Neuron (in vitro differentiated cells): ENCODE data around the gene AVPR2.

Experiments used
- H2AFZ ChIP-seq: one replicate; pipeline ENCODE4 v1.6.1; 2013; ENCODE audit warnings: low read depth, mild to moderate bottlenecking, inconsistent platforms, low read length, moderate library complexity
- H3K27me3 ChIP-seq: one replicate; pipeline ENCODE4 v1.6.1; 2013; ENCODE audit warnings: low read length; ENCODE audit not compliant: insufficient read depth
- H3K36me3 ChIP-seq: one replicate; pipeline ENCODE4 v1.6.1; 2013; ENCODE audit warnings: low read length; ENCODE audit not compliant: insufficient read depth
- H3K4me1 ChIP-seq: one replicate; pipeline ENCODE4 v1.6.1; 2013; ENCODE audit warnings: low read length; ENCODE audit not compliant: insufficient read depth
- H3K4me3 ChIP-seq: 2 replicates; pipeline ENCODE4 v1.5.1; 2013; ENCODE audit warnings: mild to moderate bottlenecking, low read length, moderate library complexity
- H3K9me3 ChIP-seq: one replicate; pipeline ENCODE4 v1.6.1; 2013; ENCODE audit warnings: low read length

The AVPR2 gene

DNA sequence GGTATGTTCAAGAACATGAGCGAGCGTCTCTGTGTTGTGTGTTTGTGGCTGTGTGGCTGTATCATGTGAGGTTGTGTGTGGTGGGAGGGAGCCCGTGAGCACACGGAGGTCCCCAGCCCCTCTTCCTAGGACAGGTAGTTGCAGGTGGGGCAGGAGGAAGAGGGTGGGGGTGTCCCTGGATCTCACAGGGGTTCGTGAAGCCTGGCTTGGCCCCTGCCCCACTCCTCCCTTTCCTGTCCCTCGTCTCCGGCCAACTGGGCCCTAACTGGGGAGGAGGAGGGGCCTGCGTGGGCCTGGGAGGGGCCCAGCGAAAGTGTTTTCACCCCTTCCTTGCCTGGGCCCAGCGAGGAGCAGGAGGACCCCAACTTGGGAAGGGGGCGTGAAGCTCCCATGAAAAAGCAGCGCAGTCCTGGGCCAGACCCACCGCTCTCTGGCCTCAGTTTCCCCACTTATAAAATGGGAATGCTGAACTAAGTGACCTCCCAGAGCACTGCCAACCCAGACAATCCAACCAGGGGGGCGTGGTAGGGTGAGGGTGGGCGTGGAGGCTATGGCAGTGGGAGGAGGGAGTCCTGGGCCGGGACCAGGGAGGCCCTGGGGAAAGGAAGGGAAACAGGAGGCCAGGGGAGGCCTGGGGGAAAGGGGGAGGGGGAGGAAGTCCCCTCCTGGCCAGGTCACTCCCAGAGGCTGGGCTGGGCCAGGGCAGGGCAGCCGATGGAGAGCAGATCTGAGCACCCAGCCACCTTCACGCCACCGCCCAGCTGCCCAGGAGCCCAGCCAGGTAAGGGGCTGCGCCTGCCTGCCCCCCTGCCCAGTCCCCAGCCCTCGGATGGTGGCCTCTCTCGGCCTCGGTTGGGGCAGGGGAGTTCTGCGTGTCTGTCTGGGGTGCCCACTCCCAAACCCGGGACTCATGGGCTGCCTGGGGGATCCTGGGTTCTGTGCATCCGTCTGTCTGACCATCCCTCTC, at the start of gene AVPR2:
Gene AVPR2, plus strand, starts transcription at position 683 of the 967 bp plus-strand sequence. CDS start 473 bp downstream, outside the sequence.
- Histone ChIP-seq H3K36me3 (no peaks in the 10 kb centered on the region), H3K27me3 (peaks cover 29% of the 10 kb centered on the region), H3K4me1 (peaks cover 11% of the 10 kb centered on the region), H2AFZ (no peak within 1 kb of the TSS), H3K4me3 (no peak within 1 kb of the TSS), H3K9me3 (no peaks in the 10 kb centered on the region)

DNA sequence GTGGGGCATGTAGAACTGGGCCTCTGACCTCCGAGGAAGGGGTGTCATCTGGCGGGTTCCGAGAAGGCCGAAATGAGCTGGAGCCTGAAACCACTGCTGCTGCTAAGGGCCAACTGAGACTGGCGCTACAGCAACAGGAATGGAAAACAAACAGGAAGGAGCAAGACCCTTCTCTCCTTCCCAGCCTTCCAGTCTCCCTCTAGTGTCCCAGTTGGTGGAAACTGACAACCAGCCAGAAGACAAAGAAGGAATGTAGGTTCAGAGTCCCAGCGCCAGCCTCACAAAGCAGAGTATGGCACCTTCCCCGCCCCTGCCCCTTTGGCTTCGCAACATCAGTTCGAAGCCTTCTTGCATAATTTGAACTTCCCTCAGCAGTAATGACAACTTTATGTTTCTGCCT, 49.8 kb upstream of the AVPR2 start:
- Histone ChIP-seq H3K4me1 (no peaks in the 10 kb centered on the region), H3K9me3 (no peaks in the 10 kb centered on the region), H3K4me3 (no peak overlapping the region), H3K36me3 (no peaks in the 10 kb centered on the region), H3K27me3 (peaks cover 8% of the 10 kb centered on the region), H2AFZ (no peak overlapping the region)

DNA sequence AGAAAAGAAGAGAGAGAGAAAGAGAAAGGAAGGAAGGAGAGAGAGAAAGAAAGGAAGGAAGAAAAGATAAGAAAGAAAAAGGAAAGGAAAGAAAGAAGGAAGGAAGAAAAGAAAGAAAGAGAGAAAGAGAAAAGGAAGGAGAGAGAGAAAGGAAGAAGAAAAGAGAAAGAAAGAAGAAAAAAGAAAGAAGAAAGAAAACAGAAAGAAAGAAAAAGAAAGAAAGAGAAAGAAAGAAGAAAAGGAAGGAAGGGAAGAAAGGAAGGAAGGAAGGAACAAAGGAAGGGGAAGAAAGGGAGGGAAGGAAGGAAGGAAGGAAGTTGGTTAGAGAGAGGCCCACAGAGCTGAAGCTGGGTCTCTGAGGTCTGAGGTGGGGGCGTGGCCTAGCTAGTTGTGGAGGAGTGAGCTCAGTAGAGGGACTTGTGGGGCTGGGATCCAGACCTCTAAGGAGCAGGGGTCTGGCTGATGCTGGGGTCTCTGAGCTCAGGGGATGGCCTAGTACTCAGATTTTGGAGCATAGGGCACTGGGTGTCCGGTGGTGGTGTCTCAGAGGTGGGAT, 47.0 kb upstream of the AVPR2 start:
- Histone ChIP-seq H3K36me3 (no peaks in the 10 kb centered on the region), H3K9me3 (no peaks in the 10 kb centered on the region), H3K27me3 (peaks cover 8% of the 10 kb centered on the region), H3K4me3 (no peak overlapping the region), H2AFZ (no peak overlapping the region), H3K4me1 (no peaks in the 10 kb centered on the region)

DNA sequence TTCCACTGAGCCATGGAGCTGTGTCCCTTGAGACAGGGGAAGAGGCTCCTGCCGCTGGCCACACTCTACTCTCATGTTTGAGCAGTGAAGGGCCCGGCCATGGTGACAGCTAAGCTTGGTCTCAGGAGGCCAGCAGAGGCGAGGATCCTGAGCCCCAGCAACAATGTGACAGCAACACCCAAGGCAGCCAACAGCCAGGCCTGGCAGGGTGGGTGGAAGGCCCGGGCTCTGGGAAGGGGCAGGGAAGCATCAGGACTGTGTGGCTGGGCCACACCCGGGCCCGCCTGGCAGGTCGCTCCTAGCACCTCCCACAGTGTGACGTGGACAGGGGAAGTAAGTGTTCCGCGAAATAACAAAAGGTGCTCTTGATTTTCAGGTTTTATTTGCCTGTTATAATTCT, 43.3 kb upstream of the AVPR2 start:
- no peaks in the 10 kb centered on the region for H3K4me1 ChIP-seq
- H3K9me3 ChIP-seq = no peaks in the 10 kb centered on the region
- no peak overlapping the region for H2AFZ ChIP-seq
- H3K27me3 ChIP-seq = peaks cover 17% of the 10 kb centered on the region
- no peak overlapping the region for H3K4me3 ChIP-seq
- H3K36me3 ChIP-seq = peaks cover 9% of the 10 kb centered on the region

DNA sequence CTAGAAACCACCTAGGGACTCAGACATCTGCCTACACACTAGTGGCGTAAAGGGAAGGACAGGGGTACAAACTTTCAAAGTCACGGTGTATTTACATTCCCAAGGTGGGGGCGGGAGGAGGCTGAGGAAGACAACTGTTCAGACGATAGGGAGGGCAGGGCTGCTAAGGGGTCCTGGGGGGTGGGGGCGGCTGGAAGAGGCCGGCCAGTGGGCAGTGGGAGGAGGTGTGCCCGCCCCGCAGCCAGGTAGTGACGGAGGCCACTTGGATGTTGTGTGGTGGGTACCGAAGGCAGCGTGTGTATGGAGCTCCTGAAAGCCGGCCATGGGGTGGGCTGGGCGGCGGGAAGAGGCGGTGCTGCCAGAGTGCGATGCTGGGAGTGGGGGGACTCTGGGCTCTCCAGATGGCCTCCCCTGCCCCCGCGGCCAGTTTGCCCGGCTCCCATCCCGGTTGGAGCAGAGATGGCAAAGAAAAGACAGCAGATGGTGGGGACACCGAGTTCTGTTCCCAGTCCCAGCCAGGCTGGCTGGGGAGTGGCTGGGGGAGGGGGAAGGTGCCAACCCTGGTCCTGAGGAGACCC, 42.7 kb upstream of the AVPR2 start:
- H3K4me3 ChIP-seq = no peak overlapping the region
- H3K4me1 ChIP-seq = no peaks in the 10 kb centered on the region
- H2AFZ ChIP-seq = no peak overlapping the region
- H3K36me3 ChIP-seq = peaks cover 13% of the 10 kb centered on the region
- no peaks in the 10 kb centered on the region for H3K9me3 ChIP-seq
- H3K27me3 ChIP-seq = peaks cover 17% of the 10 kb centered on the region

DNA sequence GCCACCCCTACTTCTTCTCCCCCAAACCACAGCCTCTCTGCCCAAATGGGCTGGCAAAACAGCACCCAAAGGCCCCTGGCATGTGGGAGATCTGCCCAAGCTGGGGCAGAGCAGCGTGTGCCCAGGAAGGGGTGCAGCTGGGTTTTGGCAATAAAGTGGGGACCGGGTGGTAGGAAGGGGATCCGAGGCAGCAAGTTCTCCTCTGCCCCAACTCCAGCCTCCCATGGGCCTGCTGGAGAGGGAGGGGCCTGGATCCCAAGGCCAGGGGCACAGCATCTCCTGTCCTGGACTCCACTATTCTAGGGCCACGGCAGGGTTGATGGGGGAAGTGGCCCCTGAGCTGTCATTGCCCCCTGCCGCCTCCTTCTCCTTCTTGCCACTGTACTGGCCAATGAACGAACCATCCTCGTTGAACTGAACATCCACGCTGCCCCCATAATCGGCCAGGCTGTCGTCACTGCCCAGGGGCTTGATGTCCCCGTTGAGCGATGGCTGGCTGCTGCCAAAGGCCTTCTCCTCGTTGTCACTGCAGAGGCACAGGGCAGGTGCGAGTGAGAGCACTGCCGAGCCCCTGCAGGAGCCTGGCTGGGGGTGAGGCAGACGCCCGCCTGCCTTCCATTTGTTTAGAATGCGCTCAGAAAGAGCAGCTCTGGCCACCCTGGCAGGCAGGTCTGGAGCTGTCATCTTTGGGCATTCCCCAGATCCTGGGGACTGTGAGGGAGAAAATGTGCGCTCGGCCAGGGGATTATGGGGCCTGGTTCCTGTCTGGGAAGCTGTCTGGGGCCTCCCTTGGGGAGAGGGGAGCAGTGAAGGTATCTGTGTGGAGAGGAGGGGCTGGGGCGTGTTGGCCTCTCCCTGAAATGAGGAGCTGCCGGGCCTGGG, 41.9 kb upstream of the AVPR2 start:
- Histone ChIP-seq H3K27me3 (peaks cover 17% of the 10 kb centered on the region), H3K9me3 (no peaks in the 10 kb centered on the region), H3K4me3 (no peak overlapping the region), H3K4me1 (no peaks in the 10 kb centered on the region), H3K36me3 (peaks cover 16% of the 10 kb centered on the region), H2AFZ (no peak overlapping the region)

DNA sequence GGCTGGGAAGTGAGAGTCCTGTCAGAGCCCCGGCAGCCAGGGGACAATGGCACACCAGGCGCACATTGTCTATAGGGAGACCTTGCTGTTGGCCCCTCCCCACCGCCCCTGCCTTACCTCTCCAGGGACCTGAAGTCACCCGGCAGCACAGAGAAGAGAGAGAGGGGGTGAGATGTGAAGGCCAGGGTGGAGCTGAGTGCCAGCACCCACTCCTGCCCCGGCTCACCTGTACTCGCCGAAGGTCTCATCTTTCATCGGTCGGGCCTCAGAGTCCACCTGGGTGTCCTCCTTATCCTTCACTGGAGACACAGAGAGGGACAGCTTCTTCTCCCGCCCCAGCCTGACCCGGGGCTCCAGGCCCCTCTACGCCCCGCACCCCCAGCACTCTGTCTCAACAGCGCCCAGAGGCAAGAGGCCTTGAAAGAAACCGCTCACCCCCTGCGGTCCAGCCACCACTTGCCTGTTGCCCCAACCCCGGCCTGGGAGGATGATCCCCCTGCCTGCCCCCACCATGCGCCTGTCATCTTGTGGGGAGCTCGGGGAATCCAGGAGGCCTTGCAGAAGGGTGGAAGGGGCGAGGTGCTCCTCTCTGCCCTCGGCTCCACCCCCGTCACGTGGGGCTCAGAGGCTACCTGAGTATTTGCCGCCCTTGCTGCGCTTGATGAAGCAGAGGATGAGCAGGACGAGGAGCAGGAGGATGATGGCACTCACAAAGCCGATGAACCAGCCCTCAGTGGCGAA, 41.1 kb upstream of the AVPR2 start:
- H2AFZ ChIP-seq = no peak overlapping the region
- no peaks in the 10 kb centered on the region for H3K9me3 ChIP-seq
- no peak overlapping the region for H3K4me3 ChIP-seq

DNA sequence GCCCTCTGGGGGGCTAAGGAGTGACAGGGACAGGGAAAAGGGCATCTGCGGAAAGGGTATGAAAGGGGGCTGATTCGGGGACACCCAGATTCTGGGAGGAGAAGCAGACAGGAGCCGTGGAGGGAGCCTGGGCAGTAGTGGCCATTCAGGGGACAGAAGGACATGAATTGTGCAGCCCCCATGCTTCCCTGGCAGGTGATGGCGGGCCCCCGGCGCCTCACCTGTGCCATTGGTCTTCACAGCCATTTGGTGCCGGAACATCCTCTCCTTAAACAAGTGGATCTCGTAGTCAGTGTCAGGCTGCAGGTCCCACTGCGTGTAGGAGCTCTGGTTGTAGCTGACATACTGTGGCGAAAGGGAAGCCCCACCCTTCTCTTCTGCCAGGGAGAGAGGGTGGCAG, 40.4 kb upstream of the AVPR2 start:
- Histone ChIP-seq H3K4me3 (no peak overlapping the region), H3K4me1 (no peaks in the 10 kb centered on the region), H2AFZ (no peak overlapping the region), H3K9me3 (no peaks in the 10 kb centered on the region), H3K27me3 (peaks cover 16% of the 10 kb centered on the region), H3K36me3 (peaks cover 19% of the 10 kb centered on the region)

More for the DNA sequence above, 41.1 kb upstream of the AVPR2 start:
- Histone ChIP-seq H3K4me1 (no peaks in the 10 kb centered on the region), H3K36me3 (peaks cover 19% of the 10 kb centered on the region), H3K27me3 (peaks cover 12% of the 10 kb centered on the region)

DNA sequence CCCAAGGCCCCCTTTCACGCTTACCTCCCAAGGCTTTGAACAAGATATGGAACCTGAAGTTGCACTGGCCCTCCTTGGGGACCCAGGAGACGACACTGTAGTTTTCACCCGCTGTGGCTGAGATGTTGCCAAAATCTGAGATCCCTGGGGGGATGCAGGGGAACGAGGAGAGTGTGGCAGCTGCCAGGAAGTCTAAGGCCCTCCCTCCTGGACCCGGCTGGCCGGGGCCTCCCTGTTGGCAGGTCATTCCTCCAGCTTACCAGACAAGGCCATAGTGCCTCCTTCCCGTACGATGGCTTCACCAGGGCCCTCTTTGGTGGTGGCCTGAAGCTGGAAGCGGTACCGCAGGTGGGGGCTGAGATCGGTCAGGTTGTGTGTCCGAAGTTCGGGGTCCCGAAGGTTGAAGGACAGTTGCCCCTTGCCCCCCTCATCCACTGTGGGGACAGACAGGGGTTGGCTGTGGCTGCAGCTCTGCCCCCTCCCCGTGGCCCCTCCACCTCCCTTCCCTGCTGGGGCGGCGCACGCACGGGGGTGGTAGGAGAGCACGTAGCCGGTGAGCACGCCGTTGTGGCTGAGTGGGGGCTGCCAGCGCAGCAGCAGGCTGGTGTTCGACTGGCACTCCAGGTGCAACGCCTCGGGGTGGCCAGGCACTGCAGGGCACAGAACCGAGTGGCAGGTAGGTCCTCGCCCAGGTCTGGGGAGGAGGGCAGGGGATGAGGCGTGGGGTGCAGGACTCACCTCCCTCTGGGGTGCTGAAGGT, 39.7 kb upstream of the AVPR2 start:
- no peaks in the 10 kb centered on the region for H3K4me1 ChIP-seq
- H3K36me3 ChIP-seq = peaks cover 22% of the 10 kb centered on the region
- no peak overlapping the region for H3K4me3 ChIP-seq
- H3K9me3 ChIP-seq = no peaks in the 10 kb centered on the region
- no peak overlapping the region for H2AFZ ChIP-seq
- H3K27me3 ChIP-seq = peaks cover 16% of the 10 kb centered on the region

DNA sequence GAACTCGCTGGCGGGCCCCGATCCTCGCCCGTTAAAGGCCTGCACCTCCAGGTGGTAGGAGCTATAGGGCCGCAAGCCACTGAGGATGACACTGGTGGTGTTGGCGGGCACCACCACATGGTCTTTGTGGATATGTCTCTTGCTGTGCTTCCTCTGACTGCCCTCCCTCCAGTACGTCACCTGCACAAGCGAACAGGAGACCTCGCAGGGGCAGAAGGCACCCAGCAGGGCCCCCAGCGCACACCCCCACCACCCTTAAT, 39.2 kb upstream of the AVPR2 start:
- H2AFZ ChIP-seq = no peak overlapping the region
- no peaks in the 10 kb centered on the region for H3K4me1 ChIP-seq
- no peak overlapping the region for H3K4me3 ChIP-seq
- H3K9me3 ChIP-seq = no peaks in the 10 kb centered on the region
- peaks cover 20% of the 10 kb centered on the region for H3K27me3 ChIP-seq
- peaks cover 22% of the 10 kb centered on the region for H3K36me3 ChIP-seq

DNA sequence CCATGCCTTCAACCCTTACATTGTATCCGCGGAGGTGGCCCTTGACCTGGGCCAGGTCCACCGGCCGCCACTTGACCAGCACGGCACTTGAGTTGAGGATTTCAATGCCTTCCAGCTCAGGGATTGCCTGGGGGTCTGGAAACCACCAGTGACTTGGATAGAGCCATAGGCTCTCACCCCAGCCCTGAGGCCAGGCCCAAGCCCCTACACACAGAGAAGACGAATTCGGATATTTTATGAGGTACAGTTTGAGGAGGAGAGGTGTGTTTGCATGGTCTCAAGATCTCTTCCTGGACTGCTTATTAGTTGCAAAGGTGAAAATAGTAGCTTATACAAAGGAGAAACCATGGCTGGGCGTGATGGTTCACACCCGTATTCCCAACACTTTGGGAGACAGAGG, 38.8 kb upstream of the AVPR2 start:
- H2AFZ ChIP-seq = no peak overlapping the region
- H3K27me3 ChIP-seq = peaks cover 20% of the 10 kb centered on the region
- no peaks in the 10 kb centered on the region for H3K9me3 ChIP-seq
- H3K4me3 ChIP-seq = no peak overlapping the region
- peaks cover 22% of the 10 kb centered on the region for H3K36me3 ChIP-seq
- H3K4me1 ChIP-seq = peaks cover 2% of the 10 kb centered on the region
